H9 (cell line): ENCODE results near the gene IFT122. TPM values are rescaled to one million over a fixed set of nuclear protein-coding genes. Genes with fewer than 3 reads are reported as not detected.

Experiments
- DNase-seq: peaks from one replicate; pipeline ENCODE4 v3.0.0-alpha.2; 2017
- H2AFZ ChIP-seq: one replicate; pipeline ENCODE4 v1.6.1; 2013; ENCODE audit warnings: mild to moderate bottlenecking, low read length, control low read depth, moderate library complexity
- H2AK5ac ChIP-seq: 2 replicates; pipeline ENCODE4 v1.6.1; 2013; ENCODE audit warnings: low read length, control low read depth, mixed read lengths; ENCODE audit not compliant: insufficient read length
- H2BK120ac ChIP-seq: one replicate; pipeline ENCODE4 v1.6.1; 2013; ENCODE audit warnings: low read depth, mild to moderate bottlenecking, low read length, control low read depth, inconsistent platforms; ENCODE audit not compliant: poor library complexity, severe bottlenecking
- H2BK12ac ChIP-seq: 2 replicates; pipeline ENCODE4 v1.6.1; 2013; ENCODE audit warnings: low read length, control low read depth, mixed read lengths, low read depth; ENCODE audit not compliant: insufficient read length
- H2BK15ac ChIP-seq: 2 replicates; pipeline ENCODE4 v1.6.1; 2013; ENCODE audit warnings: low read depth, low read length, control low read depth
- H2BK20ac ChIP-seq: one replicate; pipeline ENCODE4 v1.6.1; 2013; ENCODE audit warnings: low read depth, mild to moderate bottlenecking, low read length, control low read depth, inconsistent platforms; ENCODE audit not compliant: poor library complexity, severe bottlenecking
- H2BK5ac ChIP-seq: 2 replicates; pipeline ENCODE4 v1.6.1; 2013; ENCODE audit warnings: low read length, control low read depth, mixed read lengths; ENCODE audit not compliant: insufficient read length
- H3K14ac ChIP-seq: 2 replicates; pipeline ENCODE4 v1.6.1; 2013; ENCODE audit warnings: low read length, control low read depth; ENCODE audit not compliant: insufficient read depth
- H3K18ac ChIP-seq: 2 replicates; pipeline ENCODE4 v1.6.1; 2013; ENCODE audit warnings: low read depth, mild to moderate bottlenecking, mixed read lengths, low read length, control low read depth; ENCODE audit not compliant: insufficient read length
- H3K23ac ChIP-seq: 2 replicates; pipeline ENCODE4 v1.6.1; 2013; ENCODE audit warnings: low read length, control low read depth, mixed read lengths, low read depth; ENCODE audit not compliant: insufficient read length
- H3K23me2 ChIP-seq: 2 replicates; pipeline ENCODE4 v1.6.1; 2013; ENCODE audit warnings: low read depth, mild to moderate bottlenecking, mixed read lengths, low read length, control low read depth; ENCODE audit not compliant: insufficient read length, poor library complexity, severe bottlenecking
- H3K27ac ChIP-seq: 2 replicates; pipeline ENCODE4 v1.5.1; 2013; ENCODE audit warnings: low read length, control low read depth, mixed read lengths, low read depth; ENCODE audit not compliant: insufficient read length
- H3K27me3 ChIP-seq: 2 replicates; pipeline ENCODE4 v1.6.1; 2013; ENCODE audit warnings: low read length, control low read depth, inconsistent platforms; ENCODE audit not compliant: insufficient read depth
- H3K4ac ChIP-seq: 2 replicates; pipeline ENCODE4 v1.6.1; 2013; ENCODE audit warnings: low read depth, mild to moderate bottlenecking, control low read depth, inconsistent platforms, low read length, moderate library complexity
- H3K4me1 ChIP-seq: 2 replicates; pipeline ENCODE4 v1.6.1; 2013; ENCODE audit warnings: low read length, control low read depth, inconsistent platforms; ENCODE audit not compliant: insufficient read depth
- H3K4me2 ChIP-seq: 2 replicates; pipeline ENCODE4 v1.6.1; 2013; ENCODE audit warnings: low read length, control low read depth, mixed read lengths; ENCODE audit not compliant: insufficient read length, insufficient read depth
- H3K56ac ChIP-seq: 2 replicates; pipeline ENCODE4 v1.6.1; 2013; ENCODE audit warnings: low read depth, mild to moderate bottlenecking, mixed read lengths, low read length, control low read depth; ENCODE audit not compliant: insufficient read length
- H3K79me1 ChIP-seq: 2 replicates; pipeline ENCODE4 v1.6.1; 2013; ENCODE audit warnings: low read depth, mild to moderate bottlenecking, moderate library complexity, low read length, control low read depth, inconsistent platforms; ENCODE audit not compliant: insufficient read depth, poor library complexity, severe bottlenecking
- H3K79me2 ChIP-seq: 2 replicates; pipeline ENCODE4 v1.6.1; 2013; ENCODE audit warnings: low read length, control low read depth, inconsistent platforms; ENCODE audit not compliant: insufficient read depth
- H3K9ac ChIP-seq: 2 replicates; pipeline ENCODE4 v1.6.1; 2013; ENCODE audit warnings: low read length, control low read depth, mixed read lengths; ENCODE audit not compliant: insufficient read length; ENCODE audit errors: extremely low read depth
- H3K9me3 ChIP-seq: one replicate; pipeline ENCODE4 v1.6.1; 2013; ENCODE audit warnings: low read depth, low read length, inconsistent platforms; ENCODE audit not compliant: control insufficient read depth
- H3T11ph ChIP-seq: one replicate; pipeline ENCODE4 v1.6.1; 2013; ENCODE audit warnings: mild to moderate bottlenecking, low read length, control low read depth, inconsistent platforms
- H4K20me1 ChIP-seq: one replicate; pipeline ENCODE4 v1.6.1; 2013; ENCODE audit not compliant: control insufficient read depth, insufficient read length, insufficient read depth
- H4K5ac ChIP-seq: 2 replicates; pipeline ENCODE4 v1.6.1; 2013; ENCODE audit warnings: low read depth, mild to moderate bottlenecking, mixed read lengths, low read length, control low read depth; ENCODE audit not compliant: insufficient read length
- H4K8ac ChIP-seq: replicated peaks from 2 replicates; pipeline ENCODE4 v1.6.1; 2013; ENCODE audit warnings: low read length, control low read depth, mixed read lengths, low read depth; ENCODE audit not compliant: insufficient read length
- H4K91ac ChIP-seq: 2 replicates; pipeline ENCODE4 v1.6.1; 2013; ENCODE audit warnings: low read depth, mild to moderate bottlenecking, moderate library complexity, mixed read lengths, low read length, control low read depth; ENCODE audit not compliant: insufficient read length
- H3K27ac Mint-ChIP-seq, 3 experiments: 2 replicates in 2 of 3; 3 replicates in 1 of 3; pipeline ENCODE4 v1.8.0; 2020 to 2021; ENCODE audit warnings: mixed read lengths in 3 of 3, mild to moderate bottlenecking in 1 of 3, moderate library complexity in 1 of 3
- H3K27me3 Mint-ChIP-seq: 2 replicates; pipeline ENCODE4 v1.8.0; 2021; ENCODE audit warnings: low read depth, mild to moderate bottlenecking, moderate library complexity, mixed read lengths
- H3K36me3 Mint-ChIP-seq, 3 experiments: 2 replicates in 2 of 3; 3 replicates in 1 of 3; pipeline ENCODE4 v1.8.0; 2020 to 2021; ENCODE audit warnings: low read depth in 3 of 3, mixed read lengths in 3 of 3; ENCODE audit not compliant: insufficient read depth in 1 of 3
- H3K4me1 Mint-ChIP-seq, 2 experiments: 2 replicates each; pipeline ENCODE4 v1.8.0; 2020; ENCODE audit warnings: mixed read lengths in 2 of 2
- H3K4me3 Mint-ChIP-seq, 2 experiments: 2 replicates in 1 of 2; 3 replicates in 1 of 2; pipeline ENCODE4 v1.8.0; 2020 to 2021; ENCODE audit warnings: mild to moderate bottlenecking in 2 of 2, mixed read lengths in 2 of 2, moderate library complexity in 1 of 2
- H3K9me3 Mint-ChIP-seq, 2 experiments: 2 replicates in 1 of 2; 3 replicates in 1 of 2; pipeline ENCODE4 v1.8.0; 2020; ENCODE audit warnings: mild to moderate bottlenecking in 2 of 2, mixed read lengths in 2 of 2, moderate library complexity in 1 of 2
- WGBS: extraction: QIAGEN DNeasy Blood & Tissue Kit; methylation state at CpG from one replicate; pipeline ENCODE4 v1.1.7; 2013; ENCODE audit warnings: missing lambda C conversion rate, low lambda C conversion rate, mixed read lengths; ENCODE audit not compliant: insufficient read length; ENCODE audit errors: extremely low coverage; 5-methylcytosine and 5-hydroxymethylcytosine counted together
- total RNA-seq: library from RNA; stranded (reverse); gene quantifications from 2 replicates; pipeline ENCODE4 v1.2.1, GENCODE V29; 2021
- TF ChIP-seq, protein P1 (sequence below): fragments of 200-600 bp; sonication (generic); conservative IDR thresholded peaks from 3 replicates; pipeline ENCODE4 v1.8.0; 2021; ENCODE audit warnings: antibody characterized with exemption, mild to moderate bottlenecking

The IFT122 gene
- total RNA-seq, 1 experiment from 2014 or later: 19.3 TPM

DNA sequence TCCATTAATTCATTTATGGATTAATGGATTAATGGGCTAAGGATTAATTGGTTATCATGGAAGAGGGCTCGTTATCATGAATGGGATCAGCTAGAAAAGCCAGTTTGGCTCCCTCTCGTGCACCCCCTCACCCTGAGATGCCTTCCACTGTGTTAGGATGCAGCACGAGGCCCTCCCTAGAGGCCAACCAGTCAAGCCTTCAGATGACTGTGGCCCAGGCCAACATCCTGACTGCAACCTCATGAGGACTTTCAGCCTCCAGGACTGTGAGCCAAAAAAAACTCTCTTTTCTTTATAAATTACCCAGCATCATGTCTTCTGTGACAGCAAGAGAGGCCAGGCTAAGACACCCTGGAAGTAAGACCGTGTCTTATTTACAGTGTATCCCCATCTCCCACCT, 20.5 kb upstream of the IFT122 start:
- no CpG with 5 or more reads among the region's 4 CpGs for WGBS

More for the DNA sequence above, 20.5 kb upstream of the IFT122 start:
- Histone ChIP-seq H3K27me3 (peaks cover 3% of the 10 kb centered on the region; the same call in 1 of the 2 replicates), H2BK5ac (no peak overlapping the region), H3K23me2 (no peaks in the 10 kb centered on the region), H4K20me1 (no peaks in the 10 kb centered on the region), H3K9me3 (no peaks in the 10 kb centered on the region), H3K4me2 (no peak overlapping the region), H2BK12ac (no peak overlapping the region), H3K9ac (no peak overlapping the region), H3T11ph (no peak overlapping the region), H3K18ac (no peak overlapping the region), H3K79me2 (no peaks in the 10 kb centered on the region), H3K4me1 (peaks cover under 1% of the 10 kb centered on the region; the same call in 1 of the 2 replicates), H3K4ac (no peak overlapping the region), H2BK15ac (no peak overlapping the region), H3K23ac (no peak overlapping the region), H4K5ac (no peak overlapping the region), H3K14ac (no peak overlapping the region; the same call in 1 of the 2 replicates), H3K56ac (no peak overlapping the region), H2BK20ac (no peak overlapping the region), H4K8ac (no peak overlapping the region), H2AFZ (no peak overlapping the region), H3K27ac (no peak overlapping the region), H2BK120ac (no peak overlapping the region), H3K79me1 (no peaks in the 10 kb centered on the region), H4K91ac (no peak overlapping the region), H2AK5ac (no peak overlapping the region)
- peaks cover 49% of the 10 kb centered on the region for H3K27me3 Mint-ChIP-seq
- H3K4me1 Mint-ChIP-seq: peaks cover 18 to 23% of the 10 kb centered on the region in 2 experiments
- no peak overlapping the region for H3K4me3 Mint-ChIP-seq
- DNase-seq: no peak
- H3K27ac Mint-ChIP-seq: no peak overlapping the region
- H3K9me3 Mint-ChIP-seq: peaks cover 0 to 2% of the 10 kb centered on the region in 2 experiments; a peak in 1 of 5 replicates
- H3K36me3 Mint-ChIP-seq: no peaks in the 10 kb centered on the region
- TF ChIP-seq, protein P1, sequence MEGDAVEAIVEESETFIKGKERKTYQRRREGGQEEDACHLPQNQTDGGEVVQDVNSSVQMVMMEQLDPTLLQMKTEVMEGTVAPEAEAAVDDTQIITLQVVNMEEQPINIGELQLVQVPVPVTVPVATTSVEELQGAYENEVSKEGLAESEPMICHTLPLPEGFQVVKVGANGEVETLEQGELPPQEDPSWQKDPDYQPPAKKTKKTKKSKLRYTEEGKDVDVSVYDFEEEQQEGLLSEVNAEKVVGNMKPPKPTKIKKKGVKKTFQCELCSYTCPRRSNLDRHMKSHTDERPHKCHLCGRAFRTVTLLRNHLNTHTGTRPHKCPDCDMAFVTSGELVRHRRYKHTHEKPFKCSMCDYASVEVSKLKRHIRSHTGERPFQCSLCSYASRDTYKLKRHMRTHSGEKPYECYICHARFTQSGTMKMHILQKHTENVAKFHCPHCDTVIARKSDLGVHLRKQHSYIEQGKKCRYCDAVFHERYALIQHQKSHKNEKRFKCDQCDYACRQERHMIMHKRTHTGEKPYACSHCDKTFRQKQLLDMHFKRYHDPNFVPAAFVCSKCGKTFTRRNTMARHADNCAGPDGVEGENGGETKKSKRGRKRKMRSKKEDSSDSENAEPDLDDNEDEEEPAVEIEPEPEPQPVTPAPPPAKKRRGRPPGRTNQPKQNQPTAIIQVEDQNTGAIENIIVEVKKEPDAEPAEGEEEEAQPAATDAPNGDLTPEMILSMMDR: no peak
